Neuron (in vitro differentiated cells): ENCODE data around the gene SSMEM1.
"Not testable (repeated sequence)": the region's sequence is repeated elsewhere in the genome, so short reads cannot be mapped to it uniquely, and the experiment has no call there.

ENCODE experiments used
- H2AFZ ChIP-seq: one replicate; pipeline ENCODE4 v1.6.1; 2013; ENCODE audit warnings: low read depth, mild to moderate bottlenecking, inconsistent platforms, low read length, moderate library complexity
- H3K27me3 ChIP-seq: one replicate; pipeline ENCODE4 v1.6.1; 2013; ENCODE audit warnings: low read length; ENCODE audit not compliant: insufficient read depth
- H3K36me3 ChIP-seq: one replicate; pipeline ENCODE4 v1.6.1; 2013; ENCODE audit warnings: low read length; ENCODE audit not compliant: insufficient read depth
- H3K4me1 ChIP-seq: one replicate; pipeline ENCODE4 v1.6.1; 2013; ENCODE audit warnings: low read length; ENCODE audit not compliant: insufficient read depth
- H3K4me3 ChIP-seq: 2 replicates; pipeline ENCODE4 v1.5.1; 2013; ENCODE audit warnings: mild to moderate bottlenecking, low read length, moderate library complexity
- H3K9me3 ChIP-seq: one replicate; pipeline ENCODE4 v1.6.1; 2013; ENCODE audit warnings: low read length

The SSMEM1 gene

DNA sequence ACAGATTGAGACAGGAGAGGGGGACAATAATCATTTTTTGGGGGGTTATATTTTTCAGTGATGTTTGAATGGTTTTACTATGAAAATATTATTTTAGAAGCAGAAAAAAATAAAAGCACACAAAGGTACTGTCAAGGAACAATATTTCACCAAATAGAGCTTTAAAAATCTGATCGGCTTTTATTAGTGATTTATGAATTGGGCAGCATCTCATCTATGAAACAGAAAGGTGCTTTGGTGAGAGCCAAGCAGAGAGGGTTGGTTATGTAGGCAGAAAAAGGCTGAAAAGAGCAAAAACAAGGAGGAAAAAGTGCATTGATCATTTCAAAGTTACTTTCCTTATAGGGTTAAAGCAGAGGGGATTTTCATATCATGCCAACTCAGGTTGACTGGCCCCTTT, 32.6 kb downstream of the SSMEM1 start:
- Histone ChIP-seq H3K9me3 (no peaks in the 10 kb centered on the region), H3K27me3 (no peaks in the 10 kb centered on the region), H3K4me1 (peaks cover 2% of the 10 kb centered on the region), H3K4me3 (no peak overlapping the region), H2AFZ (no peak overlapping the region), H3K36me3 (no peaks in the 10 kb centered on the region)

DNA sequence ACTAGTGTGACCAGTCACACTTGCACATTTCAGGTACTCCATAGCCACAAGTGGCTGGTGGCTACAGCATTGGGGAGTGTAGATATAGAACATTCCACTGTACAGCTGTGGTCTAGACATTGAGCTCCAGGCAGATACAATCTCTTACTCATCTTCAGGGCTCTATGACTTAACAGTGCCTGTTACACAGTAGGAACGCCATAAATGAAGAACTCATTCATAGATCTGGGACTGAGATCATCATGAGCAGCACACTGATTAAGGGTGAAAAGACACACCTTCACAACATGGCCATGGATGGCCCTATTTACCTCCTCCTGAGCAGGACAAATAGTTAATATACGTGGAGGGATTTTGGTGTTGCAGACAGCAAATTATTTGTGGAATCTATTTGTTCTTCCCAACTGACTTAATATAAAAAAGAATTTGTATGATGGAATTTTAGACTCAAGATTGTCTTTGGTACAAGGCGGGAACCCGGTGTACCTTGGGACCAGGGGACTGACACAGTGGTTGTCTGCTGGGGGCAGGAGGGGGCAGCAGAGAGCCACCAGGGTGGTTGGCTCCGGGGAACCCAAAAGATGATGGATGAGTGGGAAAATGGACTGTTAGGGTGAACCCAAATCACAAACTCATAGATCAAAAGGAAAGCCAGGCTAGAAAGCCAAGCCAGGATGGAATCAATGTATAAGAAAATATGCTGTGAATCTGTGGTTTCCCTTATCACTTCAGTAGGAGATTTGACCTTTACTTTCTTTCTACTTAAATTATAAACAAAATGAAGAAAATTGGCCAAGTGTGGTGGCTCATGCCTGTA, 34.7 kb downstream of the SSMEM1 start:
- Histone ChIP-seq H3K27me3 (no peaks in the 10 kb centered on the region), H3K4me1 (no peaks in the 10 kb centered on the region), H3K4me3 (no peak overlapping the region), H3K9me3 (no peaks in the 10 kb centered on the region), H2AFZ (no peak overlapping the region), H3K36me3 (no peaks in the 10 kb centered on the region)

DNA sequence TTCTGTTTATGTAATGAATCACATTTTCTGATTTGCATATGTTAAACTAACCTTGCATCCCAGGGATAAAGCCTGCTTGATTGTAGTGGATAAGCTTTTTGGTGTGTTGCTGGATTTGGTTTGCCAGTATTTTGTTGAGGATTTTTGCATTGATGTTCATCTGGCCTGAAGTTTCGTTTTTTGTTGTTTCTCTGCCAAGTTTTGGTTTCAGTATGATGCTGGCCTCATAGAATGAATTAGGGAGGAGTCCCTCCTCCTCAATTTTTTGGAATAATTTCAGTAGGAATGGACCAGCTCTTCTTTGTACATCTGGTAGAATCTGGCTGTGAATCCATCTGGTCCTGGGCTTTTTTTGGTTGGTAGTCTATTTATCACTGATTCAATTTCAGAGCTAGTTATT, 35.8 kb downstream of the SSMEM1 start:
- H3K4me3 ChIP-seq, H3K4me1 ChIP-seq, H2AFZ ChIP-seq, H3K27me3 ChIP-seq, H3K9me3 ChIP-seq, H3K36me3 ChIP-seq: not testable (repeated sequence)

DNA sequence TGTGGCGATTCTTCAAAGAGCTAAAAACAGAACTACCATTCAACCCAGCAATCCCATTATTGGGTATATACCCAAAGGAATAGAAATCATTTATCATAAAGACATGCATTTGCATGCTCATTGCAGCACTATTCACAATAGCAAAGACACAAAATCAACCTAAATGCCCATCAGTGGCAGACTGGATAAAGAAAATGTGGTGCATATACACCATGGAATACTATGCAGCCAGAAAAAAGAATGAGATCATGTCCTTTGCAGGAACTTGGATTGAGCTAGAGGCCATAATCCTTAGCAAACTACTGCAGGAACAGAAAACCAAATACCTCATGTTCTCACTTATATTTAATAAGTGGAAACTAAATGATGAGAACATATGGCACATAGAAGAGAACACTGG, 38.8 kb downstream of the SSMEM1 start:
- not testable (repeated sequence) for H3K4me3 ChIP-seq, H3K36me3 ChIP-seq, H3K27me3 ChIP-seq, H3K9me3 ChIP-seq, H2AFZ ChIP-seq, H3K4me1 ChIP-seq

DNA sequence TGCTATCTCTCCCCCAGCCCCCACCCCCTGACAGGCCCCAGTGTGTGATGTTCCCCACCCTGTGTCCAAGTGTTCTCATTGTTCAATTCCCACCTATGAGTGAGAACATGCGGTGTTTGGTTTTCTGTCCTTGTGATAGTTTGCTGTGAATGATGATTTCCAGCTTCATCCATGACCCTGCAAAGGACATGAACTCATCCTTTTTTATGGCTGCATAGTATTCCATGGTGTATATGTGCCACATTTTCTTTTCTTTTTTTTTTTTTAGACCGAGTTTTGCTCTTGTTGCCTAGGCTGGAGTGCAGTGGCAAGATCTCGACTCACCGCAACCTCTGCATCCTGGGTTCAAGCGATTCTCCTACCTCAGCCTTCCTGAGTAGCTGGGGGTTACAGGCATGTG, 41.2 kb downstream of the SSMEM1 start:
- not testable (repeated sequence) for H3K9me3 ChIP-seq, H2AFZ ChIP-seq, H3K27me3 ChIP-seq, H3K36me3 ChIP-seq, H3K4me1 ChIP-seq, H3K4me3 ChIP-seq

DNA sequence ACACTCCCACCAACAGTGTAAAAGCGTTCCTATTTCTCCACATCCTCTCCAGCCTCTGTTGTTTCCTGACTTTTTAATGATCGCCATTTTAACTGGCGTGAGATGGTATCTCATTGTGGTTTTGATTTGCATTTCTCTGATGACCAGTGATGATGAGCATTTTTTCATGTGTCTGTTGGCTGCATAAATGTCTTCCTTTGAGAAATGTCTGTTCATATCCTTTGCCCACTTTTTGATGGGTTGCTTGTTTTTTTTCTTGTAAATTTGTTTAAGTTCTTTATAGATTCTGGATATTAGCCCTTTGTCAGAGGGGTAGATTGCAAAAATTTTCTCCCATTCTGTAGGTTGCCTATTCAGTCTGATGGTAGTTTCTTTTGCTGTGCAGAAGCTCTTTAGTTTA, 42.0 kb downstream of the SSMEM1 start:
- H3K4me1 ChIP-seq, H2AFZ ChIP-seq, H3K27me3 ChIP-seq, H3K4me3 ChIP-seq, H3K36me3 ChIP-seq, H3K9me3 ChIP-seq: not testable (repeated sequence)

DNA sequence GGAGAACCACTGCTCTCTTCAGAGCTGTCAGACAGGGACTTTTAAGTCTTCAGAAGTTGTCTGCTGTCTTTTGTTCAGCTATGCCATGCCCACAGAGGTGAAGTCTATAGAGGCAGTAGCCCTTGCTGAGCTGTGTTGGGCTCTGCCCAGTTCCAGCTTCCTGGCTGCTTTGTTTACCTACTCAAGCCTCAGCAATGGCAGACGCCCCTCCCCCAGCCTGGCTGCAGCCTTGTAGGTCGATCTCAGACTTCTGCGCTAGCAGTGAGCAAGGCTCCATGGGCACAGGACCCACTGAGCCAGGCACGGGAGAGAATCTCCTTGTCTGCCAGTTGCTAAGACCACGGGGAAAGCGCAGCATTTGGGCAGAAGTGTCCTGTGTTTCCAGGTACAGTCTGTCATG, 46.9 kb downstream of the SSMEM1 start:
- H3K36me3 ChIP-seq, result no peaks in the 10 kb centered on the region
- no peak overlapping the region for H3K4me3 ChIP-seq
- peaks cover 3% of the 10 kb centered on the region for H3K9me3 ChIP-seq
- H3K27me3 ChIP-seq, result no peaks in the 10 kb centered on the region
- no peak overlapping the region for H2AFZ ChIP-seq
- H3K4me1 ChIP-seq, result peaks cover 9% of the 10 kb centered on the region

DNA sequence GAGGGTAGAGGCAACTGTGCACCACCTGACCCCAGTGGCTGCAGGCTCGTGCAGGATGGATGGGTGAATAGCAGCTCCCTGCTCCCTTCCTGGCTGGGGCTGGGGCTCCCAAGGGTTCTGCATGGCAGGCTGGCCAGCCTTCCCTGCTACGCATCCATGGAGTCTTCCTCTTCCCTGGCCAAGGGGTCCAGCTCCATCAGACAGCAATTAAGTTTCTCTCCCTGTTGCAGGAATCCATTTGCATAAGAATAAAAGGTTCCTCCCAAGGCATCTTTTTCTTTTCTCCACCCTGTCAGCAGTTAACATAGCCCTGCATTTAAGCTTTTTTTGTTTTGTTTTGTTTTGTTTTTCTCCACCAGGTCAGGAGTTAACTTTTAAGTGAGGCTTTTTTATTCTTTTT, 49.0 kb downstream of the SSMEM1 start:
- Histone ChIP-seq H3K9me3 (peaks cover 4% of the 10 kb centered on the region), H3K4me1 (peaks cover 9% of the 10 kb centered on the region), H3K36me3 (no peaks in the 10 kb centered on the region), H3K4me3 (no peak overlapping the region), H2AFZ (no peak overlapping the region), H3K27me3 (no peaks in the 10 kb centered on the region)

DNA sequence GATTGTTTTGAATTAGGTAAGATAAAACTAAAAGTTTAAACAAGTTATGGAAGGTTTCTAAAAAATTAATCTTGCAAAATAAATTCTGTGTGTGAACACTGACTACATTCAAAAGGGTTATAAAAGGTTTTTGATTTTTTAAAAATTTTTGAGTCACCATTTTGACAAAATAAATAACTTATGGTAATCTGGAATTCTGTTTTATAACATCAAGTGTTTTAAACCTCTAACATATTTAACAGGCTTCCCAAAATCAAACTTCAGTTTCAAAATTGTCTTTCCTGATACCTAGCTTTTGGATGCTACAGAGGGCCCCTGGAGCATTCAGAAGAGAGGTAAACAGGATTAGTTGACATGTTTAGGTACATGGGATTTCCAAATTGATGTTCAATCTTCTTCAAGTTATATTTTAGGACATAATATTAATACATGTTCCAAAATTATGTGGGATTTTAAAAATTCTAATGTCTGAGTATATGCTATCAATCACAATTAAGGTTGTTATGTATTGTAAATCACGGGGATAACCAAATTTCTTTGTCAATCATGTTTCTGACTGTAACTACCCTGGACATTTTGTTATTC, 50.9 kb downstream of the SSMEM1 start:
- H3K4me1 ChIP-seq, result peaks cover 9% of the 10 kb centered on the region
- no peak overlapping the region for H3K4me3 ChIP-seq
- no peaks in the 10 kb centered on the region for H3K36me3 ChIP-seq

DNA sequence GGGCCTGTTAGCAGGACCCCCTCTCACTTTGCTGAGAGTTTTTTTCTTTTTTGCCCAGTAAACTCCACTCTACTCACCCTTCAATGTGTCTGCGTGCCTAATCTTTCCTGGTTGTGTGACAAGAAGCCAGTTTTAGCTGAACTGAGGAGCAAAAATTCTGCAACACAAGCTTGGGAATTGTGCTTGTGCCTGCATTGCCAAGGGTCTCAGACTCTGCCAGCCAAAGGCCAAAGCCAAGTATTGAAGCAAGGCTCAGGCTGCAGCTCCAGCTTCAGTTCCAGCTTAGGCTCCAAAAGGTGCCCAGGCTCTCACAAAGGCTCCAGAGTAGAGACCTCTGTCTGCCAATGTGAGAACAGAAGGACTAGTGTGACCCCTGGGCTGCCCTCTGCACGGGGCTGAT, 54.8 kb downstream of the SSMEM1 start:
- no peaks in the 10 kb centered on the region for H3K27me3 ChIP-seq
- peaks cover 5% of the 10 kb centered on the region for H3K9me3 ChIP-seq
- H3K4me1 ChIP-seq, result no peaks in the 10 kb centered on the region
- no peak overlapping the region for H3K4me3 ChIP-seq
- H3K36me3 ChIP-seq, result no peaks in the 10 kb centered on the region
- H2AFZ ChIP-seq, result no peak overlapping the region

More for the DNA sequence above, 50.9 kb downstream of the SSMEM1 start:
- no peak overlapping the region for H2AFZ ChIP-seq
- peaks cover 5% of the 10 kb centered on the region for H3K9me3 ChIP-seq
- H3K27me3 ChIP-seq, result no peaks in the 10 kb centered on the region

DNA sequence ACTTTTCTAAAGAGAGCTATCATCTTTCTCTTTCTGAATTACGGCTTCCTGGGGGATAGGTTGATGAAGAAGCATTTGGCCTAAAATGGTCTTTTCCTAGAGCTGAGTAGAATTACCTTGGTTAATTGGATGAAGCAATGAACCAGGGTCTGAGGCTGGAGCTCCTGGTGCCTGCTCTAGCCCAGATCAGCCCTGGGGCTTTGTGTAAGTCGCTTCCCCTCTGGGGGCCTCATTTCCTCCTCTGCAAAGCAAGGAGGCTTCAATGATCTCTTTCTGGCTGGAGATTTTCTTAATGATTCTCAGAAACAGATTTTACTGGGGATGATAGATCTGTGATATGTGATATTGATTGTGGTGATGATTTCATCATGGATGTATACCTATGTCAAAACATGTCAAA, 55.5 kb downstream of the SSMEM1 start:
- no peaks in the 10 kb centered on the region for H3K4me1 ChIP-seq
- peaks cover 2% of the 10 kb centered on the region for H3K9me3 ChIP-seq
- no peak overlapping the region for H2AFZ ChIP-seq
- no peaks in the 10 kb centered on the region for H3K27me3 ChIP-seq
- H3K36me3 ChIP-seq, result no peaks in the 10 kb centered on the region
- H3K4me3 ChIP-seq, result no peak overlapping the region
